ENCODE results near the gene PRKG1.
"Not testable (repeated sequence)": the region's sequence is repeated elsewhere in the genome, so short reads cannot be mapped to it uniquely, and the experiment has no call there.

Gene PRKG1

DNA sequence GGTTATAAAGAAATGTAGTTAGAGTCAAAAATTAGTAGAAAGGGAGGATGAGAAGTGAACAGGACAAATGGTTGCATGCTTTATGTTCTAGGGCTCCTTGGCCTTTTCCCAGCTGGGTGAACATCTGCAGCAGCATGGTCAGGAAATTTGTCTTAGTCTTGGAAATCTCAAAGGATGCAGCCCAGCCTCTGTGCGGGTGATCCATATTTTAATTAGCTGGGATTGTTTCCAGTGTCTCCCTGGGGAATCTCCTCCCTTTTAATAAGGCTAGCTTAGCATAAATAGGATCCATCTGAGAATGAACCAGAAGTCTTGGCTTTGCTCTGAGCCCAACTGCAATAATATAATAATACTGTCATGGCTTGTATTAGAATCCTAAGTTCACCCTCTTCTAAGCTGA, 198.3 kb downstream of the PRKG1 start:
- DNase-seq (ENCODE audit: low spot score), result no peak
- TF ChIP-seq, protein P1, sequence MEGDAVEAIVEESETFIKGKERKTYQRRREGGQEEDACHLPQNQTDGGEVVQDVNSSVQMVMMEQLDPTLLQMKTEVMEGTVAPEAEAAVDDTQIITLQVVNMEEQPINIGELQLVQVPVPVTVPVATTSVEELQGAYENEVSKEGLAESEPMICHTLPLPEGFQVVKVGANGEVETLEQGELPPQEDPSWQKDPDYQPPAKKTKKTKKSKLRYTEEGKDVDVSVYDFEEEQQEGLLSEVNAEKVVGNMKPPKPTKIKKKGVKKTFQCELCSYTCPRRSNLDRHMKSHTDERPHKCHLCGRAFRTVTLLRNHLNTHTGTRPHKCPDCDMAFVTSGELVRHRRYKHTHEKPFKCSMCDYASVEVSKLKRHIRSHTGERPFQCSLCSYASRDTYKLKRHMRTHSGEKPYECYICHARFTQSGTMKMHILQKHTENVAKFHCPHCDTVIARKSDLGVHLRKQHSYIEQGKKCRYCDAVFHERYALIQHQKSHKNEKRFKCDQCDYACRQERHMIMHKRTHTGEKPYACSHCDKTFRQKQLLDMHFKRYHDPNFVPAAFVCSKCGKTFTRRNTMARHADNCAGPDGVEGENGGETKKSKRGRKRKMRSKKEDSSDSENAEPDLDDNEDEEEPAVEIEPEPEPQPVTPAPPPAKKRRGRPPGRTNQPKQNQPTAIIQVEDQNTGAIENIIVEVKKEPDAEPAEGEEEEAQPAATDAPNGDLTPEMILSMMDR (IDR thresholded peaks at IDR 0.05; ENCODE audit: extremely low read depth, insufficient read depth, missing control alignments), result no peak
- in situ Hi-C loops (cut with MboI; ENCODE audit: low pct_unique_long_range_greater_than_20kb, low sequenced_read_pairs, unreplicated experiment), result no loop called here

DNA sequence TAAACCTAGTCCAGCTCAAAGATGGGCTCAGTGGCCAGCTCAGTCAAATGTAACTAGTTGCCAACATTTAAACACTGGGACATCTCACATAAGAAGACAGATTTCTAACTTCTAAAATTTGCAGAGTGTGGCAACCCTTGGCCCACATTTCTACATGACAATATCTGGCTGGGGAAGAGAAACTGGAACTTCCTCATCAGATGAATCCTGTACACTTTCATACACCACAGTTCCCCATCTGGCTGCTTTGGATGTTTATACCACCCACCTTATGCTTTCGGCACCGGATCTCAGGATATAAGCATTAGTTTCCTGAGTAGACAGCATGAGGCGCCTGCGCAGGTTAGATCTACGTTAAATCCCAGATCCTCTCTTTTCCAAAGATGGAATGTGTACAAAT, 199.3 kb downstream of the PRKG1 start:
- in situ Hi-C loops (cut with MboI; ENCODE audit: low pct_unique_long_range_greater_than_20kb, low sequenced_read_pairs, unreplicated experiment), result no loop called here
- DNase-seq (ENCODE audit: low spot score), result no peak
- TF ChIP-seq, protein P1 (IDR thresholded peaks at IDR 0.05; ENCODE audit: extremely low read depth, insufficient read depth, missing control alignments), result no peak

DNA sequence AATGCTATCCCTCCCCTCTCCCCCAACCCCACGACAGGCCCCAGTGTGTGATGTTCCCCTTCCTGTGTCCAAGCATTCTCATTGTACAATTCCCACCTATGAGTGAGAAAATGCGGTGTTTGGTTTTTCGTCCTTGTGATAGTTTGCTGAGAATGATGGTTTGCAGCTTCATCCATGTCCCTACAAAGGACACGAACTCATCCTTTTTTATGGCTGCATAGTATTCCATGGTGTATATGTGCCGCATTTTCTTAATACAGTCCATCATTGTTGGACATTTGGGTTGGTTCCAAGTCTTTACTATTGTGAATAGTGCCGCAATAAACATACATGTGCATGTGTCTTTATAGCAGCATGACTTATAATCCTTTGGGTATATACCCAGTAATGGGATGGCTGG, 201.8 kb downstream of the PRKG1 start:
- in situ Hi-C loops (cut with MboI; ENCODE audit: low pct_unique_long_range_greater_than_20kb, low sequenced_read_pairs, unreplicated experiment); DNase-seq (ENCODE audit: low spot score): not testable (repeated sequence)

DNA sequence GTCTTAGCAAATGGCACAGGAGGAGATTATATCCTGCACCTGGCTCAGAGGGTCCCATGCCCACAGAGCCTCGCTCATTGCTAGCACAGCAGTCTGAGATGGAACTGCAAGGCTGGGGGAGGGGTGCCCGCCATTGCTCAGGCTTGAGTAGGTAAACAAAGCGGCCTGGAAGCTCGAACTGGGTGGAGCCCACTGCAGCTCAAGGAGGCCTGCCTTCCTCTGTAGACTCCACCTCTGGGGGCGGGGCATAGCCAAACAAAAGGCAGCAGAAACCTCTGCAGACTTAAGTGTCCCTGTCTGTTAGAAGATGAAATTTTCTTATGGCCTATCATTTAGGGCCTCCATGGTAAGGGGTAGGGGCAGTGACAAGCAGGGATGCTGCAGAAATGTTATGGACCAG, 207.1 kb downstream of the PRKG1 start:
- in situ Hi-C loops (cut with MboI; ENCODE audit: low pct_unique_long_range_greater_than_20kb, low sequenced_read_pairs, unreplicated experiment); DNase-seq (ENCODE audit: low spot score): not testable (repeated sequence)

DNA sequence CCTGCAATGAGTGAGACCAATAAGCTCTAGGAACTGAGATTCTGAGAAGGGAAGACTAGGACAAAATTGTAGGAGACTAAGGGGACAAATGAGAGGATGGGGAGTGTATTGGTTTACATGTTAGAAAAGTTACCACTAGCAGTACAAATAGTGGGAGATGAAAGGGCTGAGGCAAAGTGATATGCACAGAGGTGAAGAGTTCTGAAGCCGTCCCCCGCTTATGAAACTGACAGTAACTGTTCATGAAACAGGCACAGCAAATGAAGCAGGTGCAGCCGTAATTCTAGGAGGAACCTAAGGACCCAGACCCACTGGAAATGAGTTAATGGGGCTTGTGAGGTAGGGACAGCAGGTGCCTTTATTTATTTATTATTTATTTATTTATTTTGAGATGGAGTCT, 211.3 kb downstream of the PRKG1 start:
- in situ Hi-C loops (cut with MboI; ENCODE audit: low pct_unique_long_range_greater_than_20kb, low sequenced_read_pairs, unreplicated experiment), result no loop called here
- TF ChIP-seq, protein P1 (IDR thresholded peaks at IDR 0.05; ENCODE audit: extremely low read depth, insufficient read depth, missing control alignments), result no peak
- DNase-seq (ENCODE audit: low spot score), result no peak

DNA sequence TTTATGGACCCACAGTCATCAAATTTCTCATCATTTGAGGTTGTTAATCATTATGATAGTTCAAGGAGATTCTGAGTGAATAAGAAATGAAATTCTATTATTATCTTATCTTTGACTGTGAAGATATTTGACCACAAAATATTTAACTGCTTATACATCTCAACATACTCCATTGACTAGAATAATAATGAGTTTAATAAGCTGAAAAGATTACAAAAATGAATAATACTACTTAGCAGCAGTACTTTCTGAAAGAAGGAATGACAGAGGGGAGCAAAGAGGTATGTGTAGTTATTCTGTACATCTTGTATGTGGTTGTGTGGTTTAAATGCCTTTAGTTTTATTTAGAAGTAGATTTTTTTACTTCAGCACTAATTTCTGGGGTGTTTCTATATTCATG, 214.2 kb downstream of the PRKG1 start:
- in situ Hi-C loops (cut with MboI; ENCODE audit: low pct_unique_long_range_greater_than_20kb, low sequenced_read_pairs, unreplicated experiment), result no loop called here
- no peak for DNase-seq (ENCODE audit: low spot score)
- TF ChIP-seq, protein P1 (IDR thresholded peaks at IDR 0.05; ENCODE audit: extremely low read depth, insufficient read depth, missing control alignments), result no peak

DNA sequence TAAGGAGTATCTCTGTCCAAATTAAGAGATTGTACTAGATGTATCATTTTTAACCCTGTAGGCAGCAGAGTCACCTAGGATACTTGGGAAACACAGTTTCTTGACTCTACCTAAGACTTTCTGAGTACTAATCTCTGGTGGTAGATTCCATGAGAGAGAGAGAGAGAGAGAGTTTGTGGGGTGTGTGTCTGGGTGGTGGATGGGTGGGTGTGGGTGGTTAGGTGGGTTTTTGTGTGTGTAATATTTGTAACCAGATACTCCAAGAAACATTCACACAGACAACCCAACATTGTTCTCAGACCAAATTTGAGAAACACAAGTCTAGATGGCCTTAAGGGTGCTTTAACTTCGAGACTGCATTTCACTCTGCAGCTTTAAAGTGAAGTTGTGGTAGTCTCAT, 215.2 kb downstream of the PRKG1 start:
- in situ Hi-C loops (cut with MboI; ENCODE audit: low pct_unique_long_range_greater_than_20kb, low sequenced_read_pairs, unreplicated experiment), result no loop called here
- TF ChIP-seq, protein P1 (IDR thresholded peaks at IDR 0.05; ENCODE audit: extremely low read depth, insufficient read depth, missing control alignments), result no peak
- DNase-seq (ENCODE audit: low spot score), result no peak

DNA sequence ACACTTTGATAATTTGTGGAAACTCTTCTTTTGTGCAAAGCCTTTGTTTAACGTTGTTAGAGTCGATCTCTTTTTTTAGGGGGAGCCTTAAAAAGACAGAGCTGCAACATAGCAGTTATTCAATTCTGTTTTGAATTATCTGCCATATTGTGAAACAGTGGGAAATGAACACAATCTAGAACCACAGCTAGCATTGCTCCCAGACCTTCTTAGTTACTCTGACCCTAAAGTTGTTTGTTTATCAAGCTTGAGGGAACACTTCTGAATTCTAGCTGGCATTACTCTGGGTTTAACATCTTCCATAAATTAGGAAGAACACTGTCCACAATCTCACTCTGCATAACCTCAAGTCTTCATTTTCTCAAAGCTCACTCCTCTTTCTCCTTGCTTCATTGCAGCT, 217.7 kb downstream of the PRKG1 start:
- DNase-seq (ENCODE audit: low spot score), result no peak
- in situ Hi-C loops (cut with MboI; ENCODE audit: low pct_unique_long_range_greater_than_20kb, low sequenced_read_pairs, unreplicated experiment), result no loop called here
- TF ChIP-seq, protein P1 (IDR thresholded peaks at IDR 0.05; ENCODE audit: extremely low read depth, insufficient read depth, missing control alignments), result no peak
